Activated T-helper 2 cell treated with anti-CD3 and anti-CD28 coated beads, Interferon-gamma antibody, Interleukin-2, Interleukin-4, amounts not matched to agents 10 μg/mL and 5 μg/mL and 100 μg/mL, durations not matched to agents 14 hours and 24 hours and 36 hours (primary cell): Measurements from ENCODE around the gene PARD6G. TPM values are rescaled to one million over a fixed set of nuclear protein-coding genes. Genes with fewer than 3 reads are reported as not detected.

Source experiments
- DNase-seq: peaks from one replicate; pipeline ENCODE4 v3.0.0; 2021; ENCODE audit warnings: low spot score
- H3K27ac Mint-ChIP-seq: one replicate; pipeline ENCODE4 v1.8.0; 2021; ENCODE audit warnings: mixed read lengths
- H3K27me3 Mint-ChIP-seq: one replicate; pipeline ENCODE4 v1.8.0; 2021; ENCODE audit warnings: low read depth, mixed read lengths
- H3K36me3 Mint-ChIP-seq: one replicate; pipeline ENCODE4 v1.8.0; 2021; ENCODE audit warnings: low read depth, mixed read lengths
- H3K4me1 Mint-ChIP-seq: one replicate; pipeline ENCODE4 v1.8.0; 2021; ENCODE audit warnings: low read depth, mixed read lengths
- H3K4me3 Mint-ChIP-seq: one replicate; pipeline ENCODE4 v1.8.0; 2021; ENCODE audit warnings: low read depth, mild to moderate bottlenecking, moderate library complexity, mixed read lengths
- H3K9me3 Mint-ChIP-seq: one replicate; pipeline ENCODE4 v1.8.0; 2021; ENCODE audit warnings: mixed read lengths
- intact Hi-C: fragments of 100-400 bp; cut with micrococcal nuclease; formaldehyde crosslinking; loops from one replicate; pipeline ENCODE4 v1.15.1; 2023
- total RNA-seq: library from RNA; stranded (reverse); gene quantifications from 2 replicates; pipeline ENCODE4 v1.2.3, GENCODE V29; 2022

The PARD6G gene
- total RNA-seq, 1 donor from 2014 or later = 0.21 TPM

DNA sequence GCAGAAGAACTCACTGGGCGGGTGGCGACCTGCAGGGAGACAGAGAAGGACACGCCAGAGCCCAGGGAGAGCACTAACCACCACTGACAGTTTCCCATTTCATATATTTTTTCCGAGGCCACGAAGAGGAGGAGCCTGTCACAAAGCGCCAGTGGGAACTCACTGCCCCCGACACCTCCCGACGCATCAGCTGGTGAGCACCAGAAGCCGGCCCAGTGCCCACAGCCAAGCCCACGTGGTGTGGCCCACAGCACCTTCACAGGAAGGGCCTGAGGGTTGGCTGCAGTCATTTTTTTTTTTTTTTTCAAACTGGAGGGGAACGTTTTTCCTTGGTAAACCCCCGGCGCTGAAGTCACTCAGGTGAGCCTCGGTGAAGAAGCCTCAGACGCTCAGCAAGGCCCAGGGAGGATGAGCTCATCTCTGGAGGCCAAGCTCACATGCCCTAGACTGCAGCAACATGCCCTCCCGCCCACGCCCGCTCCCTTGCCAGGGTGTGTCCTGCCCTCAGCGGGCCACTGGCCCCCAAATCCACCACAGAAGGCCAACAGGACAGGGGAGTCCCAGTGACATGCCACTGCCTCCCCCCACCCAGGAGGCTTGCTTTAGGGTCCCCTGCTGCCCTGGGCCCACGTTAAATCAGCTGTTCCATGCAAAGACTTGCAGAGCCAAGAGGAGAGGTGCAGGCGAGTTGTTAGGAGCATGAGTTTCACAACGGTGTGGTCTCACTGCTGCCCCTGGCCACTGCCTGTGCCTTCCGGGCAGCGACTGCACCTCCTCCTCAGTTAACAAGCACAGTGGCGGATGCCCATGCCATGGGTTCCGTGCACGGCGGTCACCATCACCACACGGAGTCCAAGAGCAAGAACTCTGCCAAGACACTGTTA is 68.1 kb downstream of the PARD6G start:
- no peaks in the 10 kb centered on the region for H3K36me3 Mint-ChIP-seq
- intact Hi-C loops = no loop called here
- peaks cover 9% of the 10 kb centered on the region for H3K4me1 Mint-ChIP-seq
- H3K4me3 Mint-ChIP-seq = no peak overlapping the region
- no peak overlapping the region for H3K27ac Mint-ChIP-seq
- no peaks in the 10 kb centered on the region for H3K9me3 Mint-ChIP-seq
- no peak for DNase-seq
- H3K27me3 Mint-ChIP-seq = peaks cover 17% of the 10 kb centered on the region

DNA sequence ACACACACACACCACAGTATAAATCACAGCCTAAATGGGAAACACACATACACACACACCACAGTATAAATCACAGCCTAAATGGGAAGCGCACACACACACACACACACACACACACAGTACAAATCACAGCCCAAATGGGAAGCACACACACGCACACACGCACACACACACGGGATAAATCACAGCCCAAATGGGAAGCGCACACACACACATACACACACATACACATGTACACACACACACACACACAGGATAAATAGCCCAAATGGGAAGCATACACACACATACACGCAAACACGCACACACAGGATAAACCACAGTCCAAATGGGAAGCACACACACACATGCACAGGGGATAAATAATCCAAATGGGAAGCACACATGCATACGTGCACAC is 70.2 kb downstream of the PARD6G start:
- no peak overlapping the region for H3K27ac Mint-ChIP-seq

GRCh38 chr18:80176334-80177073 is 70.8 kb downstream of the PARD6G start:
- no peaks in the 10 kb centered on the region for H3K36me3 Mint-ChIP-seq
- H3K27me3 Mint-ChIP-seq = peaks cover 25% of the 10 kb centered on the region
- no peaks in the 10 kb centered on the region for H3K9me3 Mint-ChIP-seq
- no peak overlapping the region for H3K27ac Mint-ChIP-seq
- DNase-seq = no peak
- no peak overlapping the region for H3K4me3 Mint-ChIP-seq
- intact Hi-C loops = no loop called here
- H3K4me1 Mint-ChIP-seq = peaks cover 9% of the 10 kb centered on the region

More for the DNA sequence above, 70.2 kb downstream of the PARD6G start:
- DNase-seq = no peak
- intact Hi-C loops = no loop called here
- Mint-ChIP-seq H3K9me3 (no peaks in the 10 kb centered on the region), H3K36me3 (no peaks in the 10 kb centered on the region), H3K4me3 (no peak overlapping the region), H3K4me1 (peaks cover 9% of the 10 kb centered on the region), H3K27me3 (peaks cover 22% of the 10 kb centered on the region)

DNA sequence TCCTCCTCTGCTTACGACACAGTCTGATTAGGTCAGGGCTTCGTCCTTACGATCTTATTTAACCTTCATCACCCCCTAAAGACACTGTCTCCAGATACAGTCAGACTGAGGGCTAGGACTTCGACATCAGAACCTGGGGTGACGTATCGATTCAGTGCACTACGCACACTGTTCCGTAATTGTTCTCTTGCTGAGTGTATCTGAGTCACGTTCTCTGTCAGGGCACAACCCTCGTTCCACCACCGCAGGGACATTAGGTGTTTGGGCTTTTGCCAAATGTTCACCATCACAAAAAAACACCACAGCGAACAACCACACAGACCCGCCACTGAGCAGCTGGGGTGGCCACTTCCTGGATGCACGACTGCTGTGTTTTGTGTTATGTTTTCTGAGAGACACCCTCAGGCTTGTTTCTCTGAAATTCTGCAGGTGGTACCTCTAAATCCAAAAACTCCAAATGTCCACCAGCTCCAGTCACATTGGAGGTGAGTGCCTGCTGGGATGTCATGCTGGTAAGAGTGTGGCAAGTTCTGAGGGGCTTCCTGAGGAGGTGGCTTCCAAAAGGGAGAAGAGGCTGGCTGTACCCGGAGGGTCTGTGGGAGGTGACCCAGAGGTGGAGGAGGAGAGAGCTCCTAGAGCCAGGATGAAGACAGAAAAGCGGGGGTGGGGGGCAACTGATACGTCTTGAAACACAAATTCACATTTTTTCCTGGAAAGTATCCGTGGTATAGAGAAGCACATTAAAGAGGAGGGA is 71.7 kb downstream of the PARD6G start:
- intact Hi-C loops = no loop called here
- Mint-ChIP-seq H3K4me3 (no peak overlapping the region), H3K36me3 (no peaks in the 10 kb centered on the region), H3K9me3 (no peaks in the 10 kb centered on the region), H3K27ac (no peak overlapping the region), H3K4me1 (peaks cover 10% of the 10 kb centered on the region), H3K27me3 (peaks cover 27% of the 10 kb centered on the region)
- no peak for DNase-seq

GRCh38 chr18:80173060-80173459 is 74.3 kb downstream of the PARD6G start:
- Mint-ChIP-seq H3K27ac (no peak overlapping the region), H3K4me1 (peaks cover 10% of the 10 kb centered on the region), H3K36me3 (no peaks in the 10 kb centered on the region), H3K4me3 (no peak overlapping the region), H3K27me3 (peaks cover 29% of the 10 kb centered on the region), H3K9me3 (no peaks in the 10 kb centered on the region)
- intact Hi-C loops = no loop called here
- DNase-seq = no peak

- H3K4me3 Mint-ChIP-seq = no peak overlapping the region
- intact Hi-C loops = no loop called here
- DNase-seq = no peak
- peaks cover 29% of the 10 kb centered on the region for H3K27me3 Mint-ChIP-seq
- H3K9me3 Mint-ChIP-seq = no peaks in the 10 kb centered on the region
- no peaks in the 10 kb centered on the region for H3K36me3 Mint-ChIP-seq
- no peak overlapping the region for H3K27ac Mint-ChIP-seq
- H3K4me1 Mint-ChIP-seq = peaks cover 10% of the 10 kb centered on the region
These were observed 75.3 kb downstream of the PARD6G start for GRCh38 chr18:80172056-80172455.

GRCh38 chr18:80171054-80171872 is 76.1 kb downstream of the PARD6G start:
- intact Hi-C loops = no loop called here
- peak; percentile 27 for DNase-seq
- Mint-ChIP-seq H3K4me1 (peaks cover 10% of the 10 kb centered on the region), H3K4me3 (no peak overlapping the region), H3K27ac (no peak overlapping the region), H3K9me3 (no peaks in the 10 kb centered on the region), H3K36me3 (no peaks in the 10 kb centered on the region), H3K27me3 (peaks cover 25% of the 10 kb centered on the region)

DNA sequence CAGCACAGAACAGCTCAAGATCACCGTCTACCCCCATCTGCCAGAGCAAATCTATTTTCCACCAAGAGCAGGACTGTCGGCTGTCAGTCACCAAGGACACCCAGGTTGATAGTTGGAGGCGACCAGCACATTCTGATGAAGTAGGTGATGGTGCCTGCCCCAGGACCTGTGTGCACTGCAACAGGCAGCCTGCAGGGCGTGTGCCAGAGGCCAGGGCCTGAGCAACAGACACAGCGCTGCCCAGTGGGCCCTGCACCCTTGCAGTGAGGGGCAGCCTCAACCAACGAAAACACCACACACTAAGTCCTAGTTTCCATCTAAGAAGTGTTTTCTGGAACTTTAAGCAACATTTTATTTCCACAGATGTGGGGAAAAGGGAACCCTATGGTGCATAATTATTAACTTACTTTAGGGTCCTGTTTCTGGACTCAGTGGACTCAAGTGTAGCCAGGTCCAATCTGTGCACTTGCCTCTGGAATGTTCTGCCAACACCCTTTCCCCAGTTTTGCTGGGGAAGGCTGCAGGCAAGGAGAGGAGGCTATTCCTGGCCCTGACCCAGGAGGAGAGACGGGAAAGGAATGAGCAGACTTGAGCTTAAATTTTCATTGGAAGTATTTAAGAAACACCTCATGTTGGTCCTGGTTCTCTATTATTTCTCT is 76.8 kb downstream of the PARD6G start:
- peaks cover 5% of the 10 kb centered on the region for H3K4me1 Mint-ChIP-seq
- H3K9me3 Mint-ChIP-seq = no peaks in the 10 kb centered on the region
- H3K36me3 Mint-ChIP-seq = no peaks in the 10 kb centered on the region
- peaks cover 18% of the 10 kb centered on the region for H3K27me3 Mint-ChIP-seq
- H3K4me3 Mint-ChIP-seq = no peak overlapping the region
- no peak overlapping the region for H3K27ac Mint-ChIP-seq
- intact Hi-C loops = no loop called here
- no peak for DNase-seq

- no peak overlapping the region for H3K4me3 Mint-ChIP-seq
- intact Hi-C loops = no loop called here
- peaks cover 8% of the 10 kb centered on the region for H3K9me3 Mint-ChIP-seq
- DNase-seq = no peak
- no peaks in the 10 kb centered on the region for H3K36me3 Mint-ChIP-seq
- peaks cover 1% of the 10 kb centered on the region for H3K4me1 Mint-ChIP-seq
- H3K27me3 Mint-ChIP-seq = peaks cover 11% of the 10 kb centered on the region
- no peak overlapping the region for H3K27ac Mint-ChIP-seq
These were observed 77.7 kb downstream of the PARD6G start for GRCh38 chr18:80169607-80170006.

DNA sequence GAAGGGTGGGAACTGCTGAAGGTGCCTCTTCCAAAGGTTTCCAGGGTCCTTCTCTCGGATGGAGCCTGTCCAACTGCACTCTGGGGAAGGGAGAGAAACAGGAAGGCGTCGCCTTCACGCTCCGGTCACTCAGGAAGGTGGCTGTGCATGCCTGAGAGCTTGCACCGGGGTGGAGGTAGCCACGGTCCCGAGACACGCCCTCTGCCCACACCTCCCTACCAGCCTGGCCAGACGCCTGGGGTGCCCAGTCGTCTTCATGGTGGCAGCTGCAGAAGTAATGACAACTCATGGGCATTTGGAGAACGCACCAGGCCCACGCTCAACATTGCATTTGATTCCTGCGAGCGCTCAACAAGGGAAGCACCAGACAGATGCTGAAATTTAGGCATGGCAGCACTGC is 78.3 kb downstream of the PARD6G start:
- Mint-ChIP-seq H3K36me3 (no peaks in the 10 kb centered on the region), H3K27ac (no peak overlapping the region), H3K9me3 (peaks cover 12% of the 10 kb centered on the region), H3K4me3 (no peak overlapping the region), H3K27me3 (peaks cover 11% of the 10 kb centered on the region), H3K4me1 (peaks cover 1% of the 10 kb centered on the region)
- intact Hi-C loops = no loop called here
- no peak for DNase-seq

GRCh38 chr18:80168346-80168745 is 79.0 kb downstream of the PARD6G start:
- Mint-ChIP-seq H3K27ac (no peak overlapping the region), H3K4me1 (peaks cover 1% of the 10 kb centered on the region), H3K4me3 (no peak overlapping the region), H3K27me3 (peaks cover 11% of the 10 kb centered on the region), H3K36me3 (no peaks in the 10 kb centered on the region), H3K9me3 (peaks cover 12% of the 10 kb centered on the region)
- no peak for DNase-seq
- intact Hi-C loops = no loop called here

- Mint-ChIP-seq H3K9me3 (peaks cover 12% of the 10 kb centered on the region), H3K36me3 (no peaks in the 10 kb centered on the region), H3K4me1 (peaks cover 1% of the 10 kb centered on the region), H3K27me3 (peaks cover 9% of the 10 kb centered on the region), H3K27ac (no peak overlapping the region), H3K4me3 (no peak overlapping the region)
- DNase-seq = no peak
- intact Hi-C loops = no loop called here
These were observed 79.4 kb downstream of the PARD6G start for GRCh38 chr18:80167931-80168330.
